ENCODE data around the gene OTUD4.

OTUD4 gene

GRCh38 chr4:145125396-145125795 is 55.0 kb downstream of the OTUD4 start:
- no peak for DNase-seq

GRCh38 chr4:145108128-145108527 is 72.3 kb downstream of the OTUD4 start:
- no peak for DNase-seq

- DNase-seq: no peak
Measured at GRCh38 chr4:145107126-145107525, 73.3 kb downstream of the OTUD4 start.

- no peak for DNase-seq
Measured at GRCh38 chr4:145103496-145103895, 76.9 kb downstream of the OTUD4 start.

- DNase-seq: no peak
Measured at GRCh38 chr4:145102619-145103018, 77.8 kb downstream of the OTUD4 start.

GRCh38 chr4:145101091-145101490 is 79.3 kb downstream of the OTUD4 start:
- DNase-seq: no peak

GRCh38 chr4:145099653-145100052 is 80.7 kb downstream of the OTUD4 start:
- no peak for DNase-seq

- DNase-seq: peak in 1 of 2 experiments; percentile 53
Measured at GRCh38 chr4:145098675-145099037, 81.7 kb downstream of the OTUD4 start.

- peak; percentile 92 to 97 for DNase-seq
Measured at GRCh38 chr4:145097821-145098674, 82.3 kb downstream of the OTUD4 start, which contains the start of the genes ABCE1 and ANAPC10. Gene ABCE1, plus strand, starts transcription at chr4:145098311. Its CDS starts 6,102 bp downstream, at chr4:145104413. Gene ANAPC10, minus strand, starts transcription at chr4:145098196. Its CDS starts 2,097 bp downstream, at chr4:145096099.

- DNase-seq: no peak
Measured at GRCh38 chr4:145097331-145097820, 83.0 kb downstream of the OTUD4 start.

- no peak for DNase-seq
Measured at GRCh38 chr4:145093638-145094037, 86.8 kb downstream of the OTUD4 start.

GRCh38 chr4:145090380-145090779 is 90.0 kb downstream of the OTUD4 start:
- no peak for DNase-seq

GRCh38 chr4:145083891-145084605 is 96.3 kb downstream of the OTUD4 start:
- no peak for DNase-seq

Measured in stimulated activated CD4-positive, alpha-beta T cell treated with anti-CD3 and anti-CD28 coated beads, Interleukin-4, amount 100 ng/mL, for 4 hours (primary cell).